Epithelial cell of prostate (primary cell): ENCODE measurements around the gene IGSF8.
A peak's percentile ranks its signal among the peaks of the same experiment; 100 is the strongest.
"Not testable (repeated sequence)": the region's sequence is repeated elsewhere in the genome, so short reads cannot be mapped to it uniquely, and the experiment has no call there.

ENCODE experiments used
- DNase-seq: peaks from one replicate; pipeline ENCODE4 v3.0.0-alpha.2; 2011; ENCODE audit warnings: low read depth, low spot score
- H3K27ac ChIP-seq: fragments of 450-650 bp; 2 replicates; pipeline ENCODE4 v1.5.1; 2017; ENCODE audit warnings: mild to moderate bottlenecking

The IGSF8 gene

DNA sequence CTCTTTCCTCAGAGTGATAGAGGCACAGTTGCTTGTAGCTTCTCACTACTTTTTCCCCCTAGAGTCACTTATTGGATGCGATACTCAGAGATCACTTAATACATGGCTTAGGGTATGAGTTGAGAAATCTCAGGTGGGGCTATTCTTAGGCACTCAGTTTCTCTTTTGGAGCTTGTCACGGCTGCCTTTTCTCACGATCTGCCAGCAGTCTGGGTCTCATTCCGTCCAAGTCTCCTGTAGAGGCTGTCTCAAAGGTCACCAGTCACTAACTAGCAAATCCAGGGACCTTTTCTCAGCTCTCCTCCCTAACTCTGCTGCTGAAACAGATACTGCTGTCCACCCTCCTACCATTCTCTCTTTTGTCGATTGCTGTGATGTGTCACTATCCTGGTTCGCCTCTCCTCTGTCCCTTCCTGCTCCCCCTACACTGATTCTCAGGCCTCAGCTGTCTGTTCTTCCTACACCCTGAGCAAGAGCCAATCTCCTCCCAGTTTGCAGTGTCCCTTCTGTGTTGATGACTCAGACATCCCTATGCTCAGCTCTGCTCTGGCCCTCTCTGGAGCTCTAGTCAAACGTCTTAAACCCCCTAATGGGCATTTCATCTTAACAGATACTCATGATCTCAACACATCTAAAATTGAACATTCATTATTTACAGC, 29.6 kb upstream of the IGSF8 start:
- H3K27ac ChIP-seq, result no peak overlapping the region
- no peak for DNase-seq

DNA sequence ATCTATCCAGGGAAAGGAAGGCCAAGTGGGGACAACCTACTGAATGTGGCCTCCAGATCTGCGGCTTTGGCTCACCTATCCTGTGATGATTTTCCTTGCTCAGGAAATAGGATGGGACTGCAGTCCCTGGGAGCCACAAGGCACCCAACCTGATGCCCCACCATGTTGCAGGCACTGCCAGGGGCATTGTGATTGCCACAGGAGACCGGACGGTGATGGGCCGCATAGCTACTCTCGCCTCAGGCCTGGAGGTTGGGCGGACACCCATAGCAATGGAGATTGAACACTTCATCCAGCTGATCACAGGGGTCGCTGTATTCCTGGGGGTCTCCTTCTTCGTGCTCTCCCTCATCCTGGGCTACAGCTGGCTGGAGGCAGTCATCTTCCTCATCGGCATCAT, 29.0 kb upstream of the IGSF8 start:
- DNase-seq, result no peak
- H3K27ac ChIP-seq, result no peak overlapping the region

DNA sequence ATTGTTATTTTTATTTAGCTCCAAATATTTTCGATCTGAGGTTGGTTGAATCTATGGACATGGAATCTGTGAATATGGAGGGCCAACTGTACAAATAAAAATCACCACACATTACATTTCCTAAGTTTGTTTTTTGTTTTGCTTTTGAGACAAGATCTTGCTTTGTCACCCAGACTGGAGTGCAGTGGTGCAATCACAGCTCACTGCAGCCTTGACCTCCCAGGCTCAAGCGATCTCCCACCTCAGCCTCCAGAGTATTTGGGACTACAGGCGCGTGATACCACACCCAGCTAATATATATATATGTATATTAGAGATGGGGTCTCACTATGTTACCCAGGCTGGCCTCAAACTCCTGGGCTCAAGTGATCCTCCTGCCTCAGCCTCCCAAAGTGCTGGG, 27.9 kb upstream of the IGSF8 start:
- not testable (repeated sequence) for H3K27ac ChIP-seq, DNase-seq

DNA sequence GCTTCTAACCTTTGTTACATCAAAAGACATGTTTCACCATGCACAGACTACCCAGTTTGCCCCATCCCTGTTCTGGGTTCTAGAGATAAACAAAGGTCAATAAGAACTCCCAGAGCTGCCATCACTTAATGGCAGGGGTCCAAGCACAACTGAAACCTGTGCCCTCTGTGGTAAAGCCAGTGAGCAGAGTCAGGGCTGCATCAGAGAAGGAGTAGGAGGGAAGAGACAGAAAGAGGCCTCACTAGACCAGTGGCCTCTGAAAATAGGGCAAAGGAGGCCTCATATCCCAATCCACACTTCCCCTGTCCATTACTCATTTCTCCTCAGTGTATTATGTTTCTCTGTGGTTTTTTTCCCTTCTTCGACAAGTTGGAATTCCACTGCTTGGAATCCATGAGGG, 27.3 kb upstream of the IGSF8 start:
- H3K27ac ChIP-seq, result peak overlapping the region; percentile 81
- no peak for DNase-seq

DNA sequence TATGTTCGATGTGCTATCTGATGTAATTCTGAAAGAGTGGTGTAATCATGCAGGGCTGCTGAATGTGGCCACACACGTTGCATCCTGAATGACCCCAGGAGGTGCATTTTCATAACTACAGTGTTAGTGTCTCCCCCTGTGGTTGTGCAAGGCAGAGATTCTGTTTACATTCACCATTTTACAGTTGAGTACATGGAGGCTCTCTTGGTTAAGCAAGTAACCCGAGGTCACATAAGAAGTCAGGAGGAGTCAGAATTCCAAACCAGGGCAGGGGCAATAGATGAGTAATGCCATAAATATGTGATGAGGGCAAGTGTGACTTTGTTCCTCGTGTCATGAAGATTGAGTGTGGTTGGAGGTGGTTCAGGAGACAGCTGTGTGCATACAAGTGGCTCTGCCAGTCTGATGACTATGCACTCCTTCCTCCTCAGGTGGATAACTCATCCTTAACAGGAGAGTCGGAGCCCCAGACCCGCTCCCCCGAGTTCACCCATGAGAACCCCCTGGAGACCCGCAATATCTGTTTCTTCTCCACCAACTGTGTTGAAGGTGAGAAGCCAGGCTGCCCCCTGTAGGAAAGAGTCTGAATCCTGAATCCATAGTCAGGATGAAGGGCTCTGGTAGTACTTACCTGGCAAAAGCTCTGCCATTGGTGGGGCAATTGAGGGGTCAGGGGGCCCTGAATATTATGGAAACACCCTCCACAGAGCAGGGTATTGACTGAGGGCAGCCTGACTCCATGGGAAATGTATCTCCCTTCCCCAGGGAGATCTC, 26.5 kb upstream of the IGSF8 start:
- peak; percentile 89 for DNase-seq
- peak overlapping the region; percentile 81 for H3K27ac ChIP-seq

DNA sequence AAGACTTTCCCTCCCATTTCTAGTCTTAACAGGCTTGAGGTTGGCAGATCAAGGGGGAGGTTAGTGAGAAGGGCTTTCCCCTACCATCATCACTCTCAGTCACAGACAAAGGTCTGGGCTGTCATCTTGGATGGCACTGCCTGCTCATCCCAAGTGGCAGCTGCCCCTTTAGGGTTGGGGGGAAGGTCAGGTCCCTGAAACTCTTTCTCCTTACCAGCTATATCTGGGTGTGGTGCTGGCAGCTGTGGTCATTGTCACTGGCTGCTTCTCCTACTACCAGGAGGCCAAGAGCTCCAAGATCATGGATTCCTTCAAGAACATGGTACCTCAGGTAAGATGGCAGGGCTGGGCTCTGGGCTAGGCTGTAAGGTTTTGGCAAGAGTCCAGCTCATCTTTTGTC, 25.3 kb upstream of the IGSF8 start:
- peak overlapping the region; percentile 81 for H3K27ac ChIP-seq
- DNase-seq, result no peak

DNA sequence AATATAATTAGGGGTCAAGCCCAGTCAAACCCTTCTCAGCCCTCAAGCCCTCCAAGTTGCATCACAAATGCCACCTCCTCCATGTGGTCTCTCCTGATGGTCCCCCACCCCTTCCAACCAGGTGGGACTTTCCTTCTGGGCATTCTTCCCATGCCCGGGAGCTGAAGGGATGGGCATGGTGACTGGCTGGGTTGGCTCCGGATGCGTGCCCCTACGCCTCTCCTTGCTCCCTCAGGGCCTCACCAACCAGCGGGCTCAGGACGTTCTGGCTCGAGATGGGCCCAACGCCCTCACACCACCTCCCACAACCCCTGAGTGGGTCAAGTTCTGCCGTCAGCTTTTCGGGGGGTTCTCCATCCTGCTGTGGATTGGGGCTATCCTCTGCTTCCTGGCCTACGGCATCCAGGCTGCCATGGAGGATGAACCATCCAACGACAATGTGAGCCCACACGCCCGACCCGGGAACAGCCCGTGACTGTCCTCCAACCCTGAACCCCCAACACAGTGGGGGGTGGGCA, 24.6 kb upstream of the IGSF8 start:
- DNase-seq, result no peak
- no peak overlapping the region for H3K27ac ChIP-seq

DNA sequence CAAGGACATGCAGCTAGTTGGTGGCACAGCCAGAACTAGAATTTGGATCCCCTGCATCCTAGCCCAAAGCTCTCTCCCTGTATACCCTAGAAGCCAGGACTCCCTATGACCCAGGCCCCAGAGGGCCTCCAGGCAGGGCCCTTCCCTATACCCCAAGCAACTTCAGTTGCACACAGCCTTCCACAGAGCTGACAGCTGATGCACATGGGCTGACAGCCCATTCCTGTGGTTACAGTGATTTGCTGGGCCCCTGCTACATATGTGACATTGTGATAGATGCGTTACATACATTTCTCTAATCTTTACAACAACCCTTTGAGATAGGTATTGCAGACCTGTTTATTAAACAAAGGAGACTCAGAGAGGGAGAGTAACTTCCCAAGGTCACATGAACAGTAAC, 23.0 kb upstream of the IGSF8 start:
- no peak overlapping the region for H3K27ac ChIP-seq
- DNase-seq, result no peak

DNA sequence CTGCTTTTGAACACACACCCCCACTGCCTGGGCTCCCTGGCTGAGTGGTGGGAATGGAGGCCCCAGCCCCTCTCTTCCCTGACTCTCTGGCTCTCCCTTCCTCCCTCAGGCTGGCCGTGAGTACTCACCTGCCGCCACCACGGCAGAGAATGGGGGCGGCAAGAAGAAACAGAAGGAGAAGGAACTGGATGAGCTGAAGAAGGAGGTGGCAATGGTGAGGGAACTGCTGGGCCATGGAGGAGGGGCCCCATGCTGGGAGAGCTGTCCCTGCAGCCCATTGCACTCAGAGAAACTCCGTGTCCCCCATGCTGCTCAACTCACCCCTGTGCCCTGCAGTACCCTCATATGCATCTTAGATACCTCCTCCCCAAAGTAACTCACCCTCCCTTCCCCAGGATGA, 22.4 kb upstream of the IGSF8 start:
- DNase-seq, result no peak
- no peak overlapping the region for H3K27ac ChIP-seq

DNA sequence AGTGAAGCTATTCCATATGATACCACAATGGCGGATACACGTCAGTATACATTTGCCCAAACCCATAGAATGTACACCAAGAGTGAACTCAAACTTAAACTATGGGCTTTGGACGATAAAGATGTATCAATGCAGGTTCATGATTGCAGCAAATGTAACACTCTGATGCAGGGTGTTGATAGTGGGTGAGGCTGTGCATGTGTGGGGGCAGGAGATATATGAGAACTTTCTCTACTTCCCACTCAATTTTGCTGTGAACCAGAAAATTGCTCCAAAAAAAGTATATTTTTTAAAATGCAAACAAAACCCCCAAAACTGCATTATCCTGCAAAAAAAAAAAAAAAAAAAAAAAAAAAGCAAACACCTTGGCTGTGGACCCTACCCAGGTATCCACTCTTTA, 20.5 kb upstream of the IGSF8 start:
- H3K27ac ChIP-seq, result no peak overlapping the region
- no peak for DNase-seq

DNA sequence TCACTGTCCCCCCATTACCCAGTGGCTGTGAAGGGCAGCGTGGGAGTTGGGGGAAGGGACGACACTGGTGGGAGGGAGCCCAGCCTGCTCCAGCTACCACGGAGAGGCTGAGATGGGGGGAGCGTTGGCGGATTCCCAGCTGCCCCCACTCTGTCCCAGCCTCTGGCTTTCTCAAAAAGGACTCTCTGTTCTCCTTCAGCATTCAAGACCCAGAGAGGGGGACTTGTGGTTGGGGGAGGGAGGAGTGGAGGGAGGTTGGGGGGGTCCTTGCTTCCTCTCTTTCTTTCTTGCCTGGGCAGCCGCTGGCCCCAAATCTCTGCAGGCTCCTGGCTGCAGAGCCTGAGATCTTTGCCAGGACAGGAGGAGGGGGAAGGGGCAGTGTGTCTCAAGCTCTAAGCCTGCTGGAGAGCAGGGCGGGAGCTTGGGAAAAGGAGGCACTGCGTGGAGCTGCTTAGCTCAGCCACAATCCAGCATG, 19.3 kb upstream of the IGSF8 start:
- DNase-seq, result no peak
- H3K27ac ChIP-seq, result no peak overlapping the region

DNA sequence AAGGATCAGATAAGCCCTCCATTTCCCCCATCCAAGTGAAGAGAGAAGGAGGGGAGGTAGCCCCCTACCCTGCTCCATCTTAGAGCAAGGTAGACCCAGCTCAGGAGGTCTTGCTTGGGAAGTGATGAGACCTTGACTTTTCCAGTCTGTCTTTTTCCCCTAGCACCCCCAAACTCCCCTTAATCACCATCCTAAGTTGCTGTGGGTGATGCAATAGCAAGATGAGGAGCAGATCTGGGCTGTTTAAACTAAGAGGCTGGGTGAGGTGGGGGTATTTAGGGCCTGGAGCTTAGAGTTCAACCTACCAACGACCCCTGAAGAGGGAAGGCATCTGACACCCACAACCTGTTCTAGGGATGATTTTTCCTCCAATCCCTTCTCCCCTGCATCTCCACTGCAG, 18.9 kb upstream of the IGSF8 start:
- DNase-seq, result no peak
- H3K27ac ChIP-seq, result peak overlapping the region; percentile 29

DNA sequence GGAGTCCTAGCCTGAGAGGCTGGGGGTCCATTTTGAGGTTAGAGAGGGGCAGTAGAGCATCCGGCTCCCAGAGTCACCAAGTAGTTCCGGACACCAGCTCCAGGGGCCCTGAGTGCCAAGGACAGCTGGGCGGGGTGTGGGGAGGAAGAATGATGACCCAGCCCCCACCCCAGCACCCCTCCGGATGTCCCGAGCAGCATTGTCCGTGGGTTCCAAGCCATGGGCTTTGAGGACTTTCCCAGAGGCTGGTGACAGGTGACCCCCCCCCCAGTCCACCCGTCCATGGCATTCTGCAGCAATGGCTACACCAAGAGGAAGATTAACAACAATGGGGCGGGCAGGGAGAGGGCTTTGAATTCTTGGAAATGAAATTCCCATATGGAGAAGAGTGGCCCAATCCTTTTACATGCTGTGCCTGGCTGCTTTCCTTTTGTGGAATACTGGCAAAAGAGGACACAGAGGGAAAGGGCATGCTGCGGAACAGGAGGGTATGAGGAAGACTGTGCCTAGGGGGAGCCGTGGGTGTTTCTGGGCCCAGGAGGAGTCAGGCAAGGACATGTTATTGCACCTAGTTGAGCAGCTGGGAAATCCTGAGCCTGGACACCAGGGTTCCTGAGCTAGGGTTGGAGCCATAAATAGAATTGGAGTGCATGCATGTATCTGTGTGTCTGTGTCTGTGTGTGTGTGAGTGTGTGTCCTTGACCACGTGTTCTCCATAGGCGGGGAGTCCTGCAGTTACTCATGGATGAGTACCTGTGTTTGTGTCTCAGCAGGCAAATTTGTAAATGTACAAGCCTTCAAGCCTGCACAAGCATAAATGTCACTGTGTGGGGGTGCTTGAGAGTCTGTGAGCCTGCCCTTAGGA, 18.1 kb upstream of the IGSF8 start:
- H3K27ac ChIP-seq, result peak overlapping the region; percentile 29
- peak; percentile 98 for DNase-seq

DNA sequence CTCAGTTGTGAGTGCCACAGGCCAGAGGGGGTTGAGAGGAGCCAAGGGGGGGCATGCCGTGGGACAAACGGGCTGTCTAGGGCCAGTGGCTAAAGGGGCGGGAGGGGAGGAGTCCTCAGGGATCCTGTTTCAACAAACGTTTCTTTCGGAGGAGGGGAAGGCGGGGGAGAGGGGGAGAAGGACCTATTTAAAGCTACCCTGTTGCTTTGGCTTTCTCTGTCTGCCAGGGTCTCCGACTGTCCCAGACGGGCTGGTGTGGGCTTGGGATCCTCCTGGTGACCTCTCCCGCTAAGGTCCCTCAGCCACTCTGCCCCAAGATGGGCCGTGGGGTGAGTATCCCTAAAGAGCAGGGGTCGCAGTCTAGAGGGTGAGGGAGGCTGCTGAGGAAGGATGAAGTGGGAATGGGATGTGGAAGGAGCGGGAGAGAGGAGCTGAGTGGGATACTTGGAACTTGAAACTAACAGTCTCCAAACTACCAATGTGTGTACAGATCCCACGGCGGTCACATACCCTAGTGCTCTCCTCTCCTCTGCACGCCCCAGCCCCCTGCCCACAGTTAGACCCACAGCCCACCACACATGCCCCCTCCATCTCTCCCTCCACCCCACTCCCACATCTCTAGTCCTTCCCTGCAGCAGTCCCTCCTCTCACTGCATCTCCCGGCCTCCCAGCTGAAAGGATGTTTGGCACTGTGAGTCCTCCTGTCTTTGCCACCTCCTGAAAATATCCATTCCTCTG, 17.3 kb upstream of the IGSF8 start, which contains the start of gene ATP1A2:
ATP1A2 (plus strand) TSS at position 215 of the 738 bp plus-strand sequence; CDS start at position 318, 103 bp downstream.
- DNase-seq, result no peak
- H3K27ac ChIP-seq, result no peak within 1 kb of the TSS

DNA sequence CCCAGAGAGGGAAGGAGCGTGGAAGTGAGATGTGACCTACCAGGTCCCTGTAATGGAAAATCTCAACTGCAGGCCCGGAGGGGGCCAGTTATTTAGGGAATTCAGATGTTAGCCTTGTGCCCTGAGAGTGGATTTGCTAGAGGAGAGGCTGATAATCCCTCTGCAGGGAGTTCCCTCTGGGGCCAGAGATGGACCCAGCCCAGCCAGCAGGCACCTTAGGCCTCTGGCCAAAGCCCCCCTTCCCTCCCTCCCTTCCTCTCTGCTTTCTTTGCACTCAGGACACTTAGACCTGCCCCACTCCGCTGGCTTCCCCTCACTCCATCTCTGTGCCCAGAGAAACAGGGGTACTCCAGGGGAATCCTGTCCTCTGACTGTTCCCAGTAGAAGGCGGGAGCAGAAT, 15.7 kb upstream of the IGSF8 start:
- no peak for DNase-seq
- no peak overlapping the region for H3K27ac ChIP-seq

DNA sequence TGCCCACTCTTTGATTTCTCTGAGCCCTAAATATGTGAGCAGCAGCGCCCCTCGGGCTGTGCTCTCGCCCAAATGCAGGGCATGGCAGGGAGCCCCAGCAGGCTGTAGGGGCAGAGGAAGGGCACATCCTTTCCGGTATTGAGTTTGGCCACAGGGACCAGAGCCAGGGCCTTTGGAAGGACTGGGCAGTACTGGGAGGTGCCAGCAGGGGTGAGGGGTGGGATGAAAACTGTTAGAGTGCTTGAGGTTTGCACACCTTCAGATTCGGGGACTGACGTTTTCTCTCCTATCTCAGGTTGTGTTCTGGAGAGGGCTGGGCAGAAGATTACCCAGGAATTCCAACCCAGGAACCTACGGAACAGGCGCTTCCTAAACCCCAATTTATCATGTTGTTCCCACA, 15.0 kb upstream of the IGSF8 start:
- no peak for DNase-seq
- H3K27ac ChIP-seq, result no peak overlapping the region

DNA sequence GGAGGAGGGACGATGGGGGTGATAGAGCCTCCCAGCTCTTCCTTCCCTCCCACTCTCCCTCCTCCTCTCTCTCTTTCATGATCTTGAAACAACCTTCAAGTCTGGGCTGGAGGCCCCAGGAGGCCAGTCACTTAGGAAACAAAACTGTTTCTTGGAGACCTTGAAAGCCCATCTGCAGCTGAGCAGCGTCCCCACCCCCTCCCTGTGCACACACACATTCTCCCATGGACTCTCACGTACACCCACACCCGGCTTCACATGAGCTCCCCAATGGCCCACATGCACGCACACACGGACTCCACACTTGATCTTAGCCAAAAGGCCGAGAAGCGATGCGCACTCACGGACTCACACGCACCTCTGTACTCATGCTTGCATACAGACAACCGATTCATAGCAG, 13.9 kb upstream of the IGSF8 start:
- no peak for DNase-seq
- no peak overlapping the region for H3K27ac ChIP-seq

DNA sequence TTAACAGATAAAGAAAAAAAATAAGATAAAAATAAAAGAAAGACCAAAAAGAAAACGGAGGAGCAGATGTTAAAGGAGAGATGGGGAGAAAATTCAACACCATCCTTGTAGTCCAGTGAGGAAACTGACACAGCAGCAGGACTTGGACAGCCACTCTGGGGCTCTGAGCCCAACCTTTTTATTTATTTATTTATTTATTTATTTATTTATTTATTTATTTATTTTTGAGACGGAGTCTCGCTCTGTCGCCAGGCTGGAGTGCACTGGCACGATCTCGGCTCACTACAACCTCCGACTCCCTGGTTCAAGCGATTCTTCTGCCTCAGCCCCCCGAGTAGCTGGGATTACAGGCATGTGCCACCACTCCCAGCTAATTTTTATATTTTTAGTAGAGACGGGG, 13.0 kb upstream of the IGSF8 start:
- not testable (repeated sequence) for DNase-seq, H3K27ac ChIP-seq

DNA sequence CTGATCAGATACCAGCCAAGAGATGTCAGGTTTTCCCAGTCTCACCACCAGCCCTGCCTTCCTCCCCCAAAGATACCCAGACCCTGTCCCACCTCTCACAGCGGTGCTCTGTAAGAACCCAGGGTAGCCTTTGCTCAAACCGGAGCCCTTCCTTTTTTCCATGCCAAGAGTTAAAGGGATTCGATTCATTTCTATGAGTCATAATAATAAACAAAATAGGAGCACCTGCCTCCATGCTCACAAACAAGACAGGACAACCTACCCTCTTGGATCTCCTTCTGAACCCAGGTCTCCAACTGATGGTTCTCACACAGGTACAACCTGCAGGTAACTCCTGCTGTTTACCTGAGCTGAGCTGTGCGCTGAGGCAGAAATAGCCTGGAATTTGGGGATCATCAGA, 11.3 kb upstream of the IGSF8 start:
- no peak for DNase-seq
- no peak overlapping the region for H3K27ac ChIP-seq
